Measurements from ENCODE around the gene TMPRSS3. TPM values are rescaled to one million over a fixed set of nuclear protein-coding genes. Genes with fewer than 3 reads are reported as not detected.

The TMPRSS3 gene
- total and polyA plus RNA-seq, 9 of the 15 experiments (the other 6 are each of a cell fraction or from before 2014, with no cell fraction given): 0.07 TPM; not detected in 8

DNA sequence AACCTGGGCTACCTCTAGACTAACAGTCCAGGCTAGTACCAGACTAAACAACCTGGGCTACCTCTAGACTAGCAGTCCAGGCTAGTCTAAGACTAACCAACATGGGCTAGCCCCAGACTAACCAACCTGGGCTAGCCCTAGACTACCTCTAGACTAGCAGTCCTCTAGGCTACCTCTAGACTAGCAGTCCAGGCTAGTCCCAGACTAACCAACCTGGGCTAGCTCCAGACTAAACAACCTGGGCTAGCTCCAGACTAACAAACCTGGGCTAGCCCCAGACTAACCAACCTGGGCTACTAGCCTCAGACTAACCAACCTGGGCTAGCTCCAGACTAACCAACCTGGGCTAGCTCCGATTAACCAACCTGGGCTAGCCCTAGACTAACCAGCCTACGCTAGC is 47.1 kb downstream of the TMPRSS3 start:
- no peak overlapping the region for H2AFZ ChIP-seq (ENCODE audit: low read depth, low read length)
- H3K9ac ChIP-seq (ENCODE audit: insufficient read depth in 1 of 2, low read depth in 2 of 2, low read length in 2 of 2): no peak overlapping the region
- ChIA-PET POLR2A (interaction anchor here (0.7 kb wide), 1 partner anchor 12 kb away, joined by 3 read pairs; no protein-coding TSS in a partner anchor), CTCF (ENCODE audit: low intra/inter-chr PET ratio) (interaction anchor here (0.6 kb wide), 1 partner anchor 420 kb away, joined by 3 read pairs; no protein-coding TSS in a partner anchor)
- peaks cover 0 to 4% of the 10 kb centered on the region in 2 experiments; a peak in 1 of 5 replicates for H3K4me1 ChIP-seq (replicated peaks in 1 of 2; ENCODE audit: control insufficient read depth in 2 of 2, insufficient read depth in 2 of 2, low read length in 2 of 2)
- H3K4me3 ChIP-seq: no peak overlapping the region
- BruUV-seq (replicated peaks): no TSS peak
- no peaks in the 10 kb centered on the region; the same call in 1 of the 2 replicates for H4K20me1 ChIP-seq (replicated peaks; ENCODE audit: control insufficient read depth, insufficient read depth, low read length)
- peaks cover 32 to 70% of the 10 kb centered on the region in 2 experiments for H3K27me3 ChIP-seq (ENCODE audit: control insufficient read depth in 2 of 2, insufficient read depth in 2 of 2, low read length in 2 of 2)
- ATAC-seq (no peak), DNase-seq (ENCODE audit: extremely low read depth in 1 of 4, low spot score in 3 of 4) (no peak), FAIRE-seq (no peak)
- in situ Hi-C loops (cut with MboI) (no loop called here), intact Hi-C loops (cut with micrococcal nuclease) (no loop called here)
- no peaks in the 10 kb centered on the region for H3K9me3 ChIP-seq (replicated peaks; ENCODE audit: control insufficient read depth, insufficient read depth, low read depth, low read length)
- no peak overlapping the region for H3K27ac ChIP-seq (ENCODE audit: extremely low read depth, low read depth, low read length)
- no peaks in the 10 kb centered on the region for H3K36me3 ChIP-seq (ENCODE audit: control insufficient read depth, insufficient read depth, low read length)
- no peaks in the 10 kb centered on the region for H3K79me2 ChIP-seq (ENCODE audit: control insufficient read depth, insufficient read depth, low read length)
- H3K9me1 ChIP-seq (ENCODE audit: control insufficient read depth, insufficient read depth, low read length): no peaks in the 10 kb centered on the region
- TF ChIP-seq STAT5B (CRISPR knock-in tag; IDR thresholded peaks at IDR 0.05) (no peak), EGR1 (conservative IDR thresholded peaks at IDR 0.05) (no peak), ZEB2 (IDR thresholded peaks at IDR 0.05) (no peak), COPS2 (conservative IDR thresholded peaks at IDR 0.05) (no peak)
- TF ChIP-seq, protein P1, sequence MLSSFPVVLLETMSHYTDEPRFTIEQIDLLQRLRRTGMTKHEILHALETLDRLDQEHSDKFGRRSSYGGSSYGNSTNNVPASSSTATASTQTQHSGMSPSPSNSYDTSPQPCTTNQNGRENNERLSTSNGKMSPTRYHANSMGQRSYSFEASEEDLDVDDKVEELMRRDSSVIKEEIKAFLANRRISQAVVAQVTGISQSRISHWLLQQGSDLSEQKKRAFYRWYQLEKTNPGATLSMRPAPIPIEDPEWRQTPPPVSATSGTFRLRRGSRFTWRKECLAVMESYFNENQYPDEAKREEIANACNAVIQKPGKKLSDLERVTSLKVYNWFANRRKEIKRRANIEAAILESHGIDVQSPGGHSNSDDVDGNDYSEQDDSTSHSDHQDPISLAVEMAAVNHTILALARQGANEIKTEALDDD (IDR thresholded peaks at IDR 0.05): peak; percentile 94
- TF ChIP-seq, protein P2, sequence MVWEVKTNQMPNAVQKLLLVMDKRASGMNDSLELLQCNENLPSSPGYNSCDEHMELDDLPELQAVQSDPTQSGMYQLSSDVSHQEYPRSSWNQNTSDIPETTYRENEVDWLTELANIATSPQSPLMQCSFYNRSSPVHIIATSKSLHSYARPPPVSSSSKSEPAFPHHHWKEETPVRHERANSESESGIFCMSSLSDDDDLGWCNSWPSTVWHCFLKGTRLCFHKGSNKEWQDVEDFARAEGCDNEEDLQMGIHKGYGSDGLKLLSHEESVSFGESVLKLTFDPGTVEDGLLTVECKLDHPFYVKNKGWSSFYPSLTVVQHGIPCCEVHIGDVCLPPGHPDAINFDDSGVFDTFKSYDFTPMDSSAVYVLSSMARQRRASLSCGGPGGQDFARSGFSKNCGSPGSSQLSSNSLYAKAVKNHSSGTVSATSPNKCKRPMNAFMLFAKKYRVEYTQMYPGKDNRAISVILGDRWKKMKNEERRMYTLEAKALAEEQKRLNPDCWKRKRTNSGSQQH (CRISPR knock-in tag; IDR thresholded peaks at IDR 0.05): no peak
- no peak overlapping the region for H3K4me2 ChIP-seq (ENCODE audit: insufficient read depth, low read length)
- WGBS (ENCODE audit: insufficient coverage, low coverage, missing lambda C conversion rate): 9% methylated on average over 2 of the region's 2 CpGs
